ENCODE results near the gene B4GALNT3.

Gene B4GALNT3

GRCh38 chr12:505221-505620 lies 45.5 kb downstream of the B4GALNT3 start:
- ChIA-PET POLR2A (ENCODE audit: low non-redundant PET) (no interaction called here), CTCF (no interaction called here)
- TF ChIP-seq CTCF (conservative IDR thresholded peaks at IDR 0.05; ENCODE audit: low read depth), result no peak
- no peak for DNase-seq (ENCODE audit: low spot score)
- no peak overlapping the region for H3K27ac ChIP-seq

- no peak for DNase-seq (ENCODE audit: low spot score)
- TF ChIP-seq CTCF (conservative IDR thresholded peaks at IDR 0.05; ENCODE audit: low read depth), result no peak
- H3K27ac ChIP-seq, result no peak overlapping the region
- ChIA-PET CTCF (interaction anchor here (0.7 kb wide), 1 partner anchor 39 kb away, joined by 3 read pairs; no protein-coding TSS in a partner anchor), POLR2A (ENCODE audit: low non-redundant PET) (no interaction called here)
These were observed 47.7 kb downstream of the B4GALNT3 start for GRCh38 chr12:507391-507796.

- POLR2A ChIA-PET (ENCODE audit: low non-redundant PET), result no interaction called here
- CTCF ChIA-PET, result no interaction called here
- H3K27ac ChIP-seq, result no peak overlapping the region
- no peak for TF ChIP-seq CTCF (conservative IDR thresholded peaks at IDR 0.05; ENCODE audit: low read depth)
- no peak for DNase-seq (ENCODE audit: low spot score)
These were observed 48.4 kb downstream of the B4GALNT3 start for GRCh38 chr12:508145-508544.

- TF ChIP-seq CTCF (conservative IDR thresholded peaks at IDR 0.05; ENCODE audit: low read depth), result no peak
- CTCF ChIA-PET, result no interaction called here
- H3K27ac ChIP-seq, result no peak overlapping the region
- no peak for DNase-seq (ENCODE audit: low spot score)
- POLR2A ChIA-PET (ENCODE audit: low non-redundant PET), result no interaction called here
These were observed 49.1 kb downstream of the B4GALNT3 start for GRCh38 chr12:508795-509194.

- no peak for TF ChIP-seq CTCF (conservative IDR thresholded peaks at IDR 0.05; ENCODE audit: low read depth)
- ChIA-PET POLR2A (ENCODE audit: low non-redundant PET) (no interaction called here), CTCF (no interaction called here)
- peak; percentile 50 for DNase-seq (ENCODE audit: low spot score)
- no peak overlapping the region for H3K27ac ChIP-seq
These were observed 49.8 kb downstream of the B4GALNT3 start for GRCh38 chr12:509500-509899.

GRCh38 chr12:510071-510825 lies 50.5 kb downstream of the B4GALNT3 start:
- ChIA-PET POLR2A (ENCODE audit: low non-redundant PET) (interaction anchor here (0.5 kb wide), 1 partner anchor 77 kb away, joined by 3 read pairs; no protein-coding TSS in a partner anchor), CTCF (interaction anchor here (0.7 kb wide), 1 partner anchor 573 kb away, joined by 3 read pairs; no protein-coding TSS in a partner anchor)
- DNase-seq (ENCODE audit: low spot score), result peak; percentile 29
- TF ChIP-seq CTCF (conservative IDR thresholded peaks at IDR 0.05; ENCODE audit: low read depth), result no peak
- H3K27ac ChIP-seq, result no peak overlapping the region

Measured in RWPE1 (cell line).